HFF-Myc (cell line): ENCODE measurements around the gene CACNB2.

ENCODE experiments used
- DNase-seq: peaks from one replicate; pipeline ENCODE4 v3.0.0-alpha.2; 2011; ENCODE audit warnings: low read depth; ENCODE audit errors: extremely low read depth
- H3K4me3 ChIP-seq: replicated peaks from 2 replicates; pipeline ENCODE4 v1.5.1; 2011; ENCODE audit warnings: low read depth, mild to moderate bottlenecking, control low read depth, low read length
- CTCF ChIP-seq: IDR thresholded peaks from 2 replicates; pipeline ENCODE4 v1.5.1; 2012; ENCODE audit warnings: mild to moderate bottlenecking, low read depth, low read length, control low read depth; ENCODE audit errors: missing control alignments

CACNB2 gene

GRCh38 chr10:18400201-18400905 lies 260.1 kb downstream of the CACNB2 start:
- TF ChIP-seq CTCF = no peak
- no peak for DNase-seq
- no peak overlapping the region for H3K4me3 ChIP-seq

GRCh38 chr10:18400906-18401245 lies 260.7 kb downstream of the CACNB2 start:
- no peak overlapping the region for H3K4me3 ChIP-seq
- DNase-seq = no peak
- TF ChIP-seq CTCF = no peak

GRCh38 chr10:18401416-18402195 lies 261.4 kb downstream of the CACNB2 start:
- no peak for TF ChIP-seq CTCF
- H3K4me3 ChIP-seq = no peak overlapping the region
- no peak for DNase-seq

GRCh38 chr10:18402853-18403252 lies 262.6 kb downstream of the CACNB2 start:
- no peak for TF ChIP-seq CTCF
- H3K4me3 ChIP-seq = no peak overlapping the region
- DNase-seq = no peak

- DNase-seq = no peak
- TF ChIP-seq CTCF = no peak
- no peak overlapping the region for H3K4me3 ChIP-seq
Measured at GRCh38 chr10:18404530-18404929, 264.3 kb downstream of the CACNB2 start.

- DNase-seq = no peak
- H3K4me3 ChIP-seq = no peak overlapping the region
- TF ChIP-seq CTCF = no peak
Measured at GRCh38 chr10:18406136-18406535, 265.9 kb downstream of the CACNB2 start.
